Skin epidermis (tissue), 12 donors: ENCODE data around the gene RANBP1.
A peak's percentile ranks its signal among the peaks of the same experiment; 100 is the strongest.

Source experiments
- H3K27ac ChIP-seq, 21 experiments: fragments of 200-600 bp; sonication (generic) in 11 of 21; one replicate each; pipeline ENCODE4 v1.5.0; 2020; ENCODE audit warnings: mild to moderate bottlenecking in 3 of 21, inconsistent platforms in 2 of 21, moderate library complexity in 2 of 21
- H3K4me3 ChIP-seq, 7 experiments: fragments of 200-600 bp; sonication (generic) in 2 of 7; one replicate each; pipeline ENCODE4 v1.5.0; 2020; ENCODE audit warnings: inconsistent platforms in 2 of 7, mild to moderate bottlenecking in 2 of 7, moderate library complexity in 1 of 7

The RANBP1 gene

DNA sequence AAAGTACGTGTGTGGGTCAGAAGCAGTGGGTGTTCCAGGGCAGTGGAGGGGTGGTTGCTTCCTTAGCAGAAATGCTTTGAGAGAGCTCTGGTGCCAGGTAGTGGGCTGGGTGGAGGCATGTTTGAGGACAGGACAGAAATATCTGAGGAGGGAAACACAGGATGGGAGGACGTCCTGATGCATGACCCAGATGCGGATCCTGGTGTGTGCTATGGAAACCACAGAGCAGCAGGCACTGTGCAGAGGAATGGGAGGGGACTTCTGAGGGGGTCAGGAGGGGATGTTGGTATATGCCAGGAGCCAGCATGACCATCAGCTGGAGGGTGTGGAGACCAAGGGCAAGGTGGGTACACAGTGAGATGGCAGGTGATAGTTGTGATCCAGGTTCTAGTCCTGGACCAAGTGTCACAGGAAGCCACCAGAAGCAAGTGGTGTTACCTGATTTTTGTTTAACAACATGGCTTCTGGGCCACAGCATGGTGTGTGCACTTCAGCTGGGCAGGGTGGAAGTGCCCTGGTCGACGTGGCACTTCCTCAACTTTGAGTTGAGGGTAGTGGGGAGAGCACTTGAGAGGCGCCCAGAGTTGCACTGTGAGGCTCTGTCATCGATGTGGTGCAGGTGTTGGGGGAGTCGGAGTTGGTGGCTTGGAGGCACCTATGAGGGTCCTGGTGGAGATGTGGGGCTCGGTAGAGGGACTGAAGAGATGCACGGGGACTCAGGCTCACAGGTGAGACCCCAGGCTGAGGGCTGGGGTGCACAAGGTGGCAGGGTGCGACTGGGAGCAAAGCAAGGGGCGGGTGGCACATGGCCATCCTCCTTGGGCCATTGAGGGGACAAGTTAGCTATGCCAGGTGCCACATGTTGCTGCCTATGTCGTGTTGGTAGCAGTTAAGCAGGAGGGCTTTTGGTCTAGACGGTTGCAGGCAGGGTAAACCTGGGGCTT, 28.3 kb upstream of the RANBP1 start:
- Histone ChIP-seq H3K27ac (peak overlapping the region in 1 of 21 experiments; percentile 40), H3K4me3 (no peak overlapping the region)

DNA sequence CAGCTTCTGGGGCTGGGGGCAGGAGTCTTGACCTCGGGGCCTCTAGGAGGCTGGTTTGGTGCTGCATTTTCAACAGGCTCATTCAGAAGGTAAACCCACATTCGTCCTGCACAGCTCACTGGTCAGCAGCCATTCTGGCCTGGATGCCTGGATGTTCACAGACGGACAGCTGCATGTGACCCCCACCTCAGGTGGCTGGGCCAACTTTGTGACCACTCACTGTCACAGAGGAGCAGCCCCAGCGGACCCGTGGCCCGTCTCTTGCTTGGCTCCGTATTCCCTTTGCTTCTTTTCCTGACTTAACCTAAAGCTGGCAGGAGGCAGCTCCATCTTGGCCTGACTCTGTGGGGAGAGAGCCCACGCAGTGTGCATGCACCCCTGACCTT, 27.6 kb upstream of the RANBP1 start:
- H3K27ac ChIP-seq, result peak overlapping the region in 1 of 21 experiments; percentile 40

GRCh38 chr22:20089226-20089976, 26.5 kb upstream of the RANBP1 start:
- Histone ChIP-seq H3K27ac (peak overlapping the region in 2 of 21 experiments; percentile 60 to 83), H3K4me3 (no peak overlapping the region)

More for the DNA sequence above, 27.6 kb upstream of the RANBP1 start:
- no peak overlapping the region for H3K4me3 ChIP-seq

DNA sequence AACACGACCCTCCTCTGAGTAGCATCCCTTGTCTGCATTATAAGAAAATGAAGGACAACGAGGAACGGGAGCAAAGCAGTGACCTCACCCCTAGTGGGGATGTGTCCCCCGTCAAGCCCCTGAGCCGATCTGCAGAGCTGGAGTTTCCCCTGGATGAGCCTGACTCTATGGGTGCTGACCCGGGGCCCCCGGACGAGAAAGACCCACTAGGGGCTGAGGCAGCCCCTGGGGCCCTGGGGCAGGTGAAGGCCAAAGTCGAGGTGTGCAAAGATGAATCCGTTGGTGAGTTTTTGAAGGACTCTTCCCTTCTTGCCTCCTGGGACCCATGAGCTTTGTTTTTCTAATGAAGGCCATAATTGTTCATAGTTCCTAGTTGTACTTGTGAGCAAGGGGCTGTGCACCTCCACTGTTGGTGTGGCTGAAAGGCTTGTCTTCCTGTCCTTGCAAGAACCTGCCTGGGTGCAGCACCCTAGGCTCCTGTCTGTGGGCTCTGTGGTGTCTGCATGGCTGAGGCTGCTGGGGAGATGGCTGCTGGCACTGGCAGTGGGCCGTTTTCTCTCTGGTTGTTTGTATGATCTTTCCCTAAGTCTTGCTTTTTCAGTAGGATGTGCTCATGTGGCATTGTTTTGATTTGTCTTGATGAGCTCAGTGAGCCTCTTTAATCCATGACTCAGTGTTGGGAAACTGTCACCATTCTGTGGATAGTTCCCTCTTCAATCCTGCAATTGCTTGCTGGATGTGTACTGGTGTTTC, 25.8 kb upstream of the RANBP1 start:
- no peak overlapping the region for H3K4me3 ChIP-seq
- peak overlapping the region in 5 of 21 experiments; percentile 57 to 83 (median 62) for H3K27ac ChIP-seq

DNA sequence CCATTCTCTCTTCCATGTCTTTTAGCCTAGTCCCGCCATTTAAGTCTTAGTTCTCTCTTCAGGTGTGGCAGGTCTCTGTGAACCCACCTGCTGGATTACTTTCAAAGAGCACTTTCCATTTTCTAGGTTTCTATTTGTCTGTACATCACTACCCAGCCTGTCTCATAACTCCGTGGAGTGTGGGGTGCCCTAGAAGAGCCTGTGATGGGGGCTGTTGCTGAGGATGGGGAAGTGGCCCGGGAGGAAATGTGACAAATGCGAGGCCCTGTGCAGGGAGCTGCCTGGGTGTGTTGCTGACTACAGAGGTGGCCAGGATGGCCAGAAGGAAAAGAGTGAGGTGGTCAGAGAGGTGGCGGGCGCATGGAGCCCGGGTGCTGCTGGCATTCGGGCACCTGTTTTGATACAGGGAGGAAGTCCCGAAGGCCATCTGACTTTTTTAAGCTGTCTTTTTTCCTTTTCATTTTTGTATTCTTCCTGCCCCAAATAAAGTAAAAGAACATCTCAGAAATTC, 25.1 kb upstream of the RANBP1 start:
- H3K27ac ChIP-seq, result peak overlapping the region in 7 of 21 experiments; percentile 21 to 83 (median 60)

GRCh38 chr22:20091690-20092476, 24.0 kb upstream of the RANBP1 start:
- Histone ChIP-seq H3K4me3 (no peak overlapping the region), H3K27ac (peak overlapping the region in 8 of 21 experiments; percentile 11 to 83 (median 62))

More for the DNA sequence above, 25.1 kb upstream of the RANBP1 start:
- no peak overlapping the region for H3K4me3 ChIP-seq

DNA sequence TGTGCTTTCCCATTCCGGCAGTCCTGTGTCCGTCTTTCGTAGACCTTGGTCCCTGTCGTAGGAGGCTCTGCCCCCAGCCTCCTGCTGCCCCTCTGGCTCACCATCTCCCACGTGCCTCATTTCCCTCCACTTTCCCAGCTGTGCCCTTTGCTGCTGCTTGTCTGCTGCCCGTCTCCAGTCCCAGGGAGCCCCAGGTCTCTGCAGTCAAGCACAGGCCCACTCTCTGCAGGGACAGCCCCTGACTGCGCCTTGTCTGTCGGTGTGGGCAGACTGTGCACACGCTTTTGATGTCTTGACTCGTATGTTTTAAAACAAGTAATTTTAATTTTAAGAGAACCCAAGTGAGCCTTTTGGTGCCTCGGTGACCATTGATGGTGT, 23.4 kb upstream of the RANBP1 start:
- H3K4me3 ChIP-seq, result no peak overlapping the region
- H3K27ac ChIP-seq, result peak overlapping the region in 7 of 21 experiments; percentile 11 to 83 (median 64)

DNA sequence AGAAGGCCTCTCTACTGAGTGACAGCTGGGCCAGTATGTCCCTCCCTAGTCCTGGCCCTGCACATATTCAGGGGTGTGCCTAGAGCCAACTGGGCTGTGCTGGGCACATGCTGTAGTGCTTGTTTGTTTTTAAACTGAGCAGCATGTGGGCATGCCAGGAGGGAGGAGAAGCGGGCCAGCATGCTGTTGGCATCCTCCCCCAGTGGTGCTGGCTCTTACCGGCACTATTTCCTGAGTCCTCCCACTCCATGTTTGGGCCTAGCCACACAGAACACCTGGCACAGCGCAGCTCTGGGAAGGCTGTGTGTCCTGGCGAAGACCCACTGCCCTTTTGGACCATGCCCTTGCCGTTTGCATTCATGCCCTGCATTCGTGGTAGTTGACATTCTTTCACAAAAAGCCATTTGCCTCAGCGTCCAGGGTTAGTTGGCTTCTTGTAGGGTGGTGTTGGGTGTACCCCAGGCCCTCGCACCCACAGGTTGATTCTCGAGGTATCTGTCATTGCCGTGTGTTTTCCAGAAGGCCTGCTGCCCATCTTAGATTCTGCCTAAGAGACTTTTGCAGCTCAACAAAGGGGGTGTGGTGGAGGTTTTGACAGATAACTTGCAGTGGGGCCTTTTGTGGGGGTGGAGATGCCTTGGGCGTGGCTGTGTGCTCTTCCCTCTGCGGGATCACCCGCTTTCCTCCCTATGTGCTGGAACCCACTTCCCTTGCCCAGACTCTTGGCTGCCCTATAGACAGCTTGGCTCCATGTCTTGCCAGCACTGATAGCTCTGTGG, 22.3 kb upstream of the RANBP1 start:
- H3K4me3 ChIP-seq, result no peak overlapping the region
- peak overlapping the region in 1 of 21 experiments; percentile 83 for H3K27ac ChIP-seq

GRCh38 chr22:20094197-20094807, 21.6 kb upstream of the RANBP1 start:
- Histone ChIP-seq H3K4me3 (no peak overlapping the region), H3K27ac (peak overlapping the region in 1 of 21 experiments; percentile 19)

DNA sequence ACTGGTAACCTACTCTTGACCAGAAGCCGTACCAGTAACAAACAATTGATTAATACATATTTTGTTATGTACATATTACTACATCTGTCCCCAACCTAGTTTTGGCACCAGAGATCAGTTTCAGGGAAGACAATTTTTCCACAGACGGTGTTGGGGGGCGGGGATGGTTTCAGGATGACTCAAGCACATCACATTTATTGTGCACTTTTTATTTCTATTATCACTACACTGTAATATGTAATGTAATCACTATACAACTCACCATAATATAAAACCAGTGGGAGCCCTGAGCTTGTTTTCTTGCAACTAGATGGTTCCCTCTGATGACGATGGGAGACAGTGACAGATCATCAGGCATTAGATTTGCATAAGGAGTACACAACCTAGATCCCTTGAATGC, 20.4 kb upstream of the RANBP1 start:
- H3K27ac ChIP-seq, result no peak overlapping the region
- H3K4me3 ChIP-seq, result no peak overlapping the region

DNA sequence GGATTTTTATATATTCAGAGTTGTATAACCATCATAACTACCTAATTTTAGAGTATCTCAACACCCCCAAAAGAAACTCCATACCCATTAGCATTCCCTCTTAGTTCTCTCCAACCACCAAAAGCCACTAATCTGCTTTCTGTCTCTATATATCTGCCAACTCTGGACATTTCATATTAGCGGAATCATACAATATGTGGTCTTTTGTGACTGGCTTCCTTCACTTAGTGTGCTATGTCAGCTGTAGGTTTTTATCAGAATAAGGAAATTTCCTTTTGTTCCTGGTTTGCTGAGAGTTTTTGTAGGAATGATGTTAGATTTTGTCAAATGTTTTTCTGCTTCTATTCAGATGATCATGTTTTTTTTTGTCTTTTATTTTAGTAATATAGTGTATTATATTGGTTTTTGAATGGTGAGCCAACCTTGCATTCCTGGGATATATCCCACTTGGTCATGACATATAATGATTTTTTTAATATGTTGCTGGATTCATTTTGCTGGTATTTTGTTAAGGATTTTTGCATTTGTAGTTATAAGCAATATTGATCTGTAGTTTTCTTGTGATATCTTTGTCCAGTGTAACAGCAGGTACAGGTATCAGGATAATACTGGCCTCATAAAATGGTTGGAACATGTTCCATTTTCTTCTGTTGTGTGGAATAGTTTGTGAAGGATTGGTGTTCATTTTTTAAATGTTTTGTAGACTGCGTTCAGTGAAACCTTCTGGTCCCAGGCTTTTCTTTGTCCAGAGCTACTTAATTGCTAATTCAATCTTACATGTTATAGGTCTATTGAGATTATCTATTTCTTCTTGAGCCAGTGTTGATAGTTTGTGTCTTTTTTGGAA, 19.1 kb upstream of the RANBP1 start:
- Histone ChIP-seq H3K4me3 (no peak overlapping the region), H3K27ac (no peak overlapping the region)

- Histone ChIP-seq H3K4me3 (no peak overlapping the region), H3K27ac (peak overlapping the region in 7 of 21 experiments; percentile 16 to 66 (median 49))
Observed at GRCh38 chr22:20099099-20099711, 16.7 kb upstream of the RANBP1 start.

DNA sequence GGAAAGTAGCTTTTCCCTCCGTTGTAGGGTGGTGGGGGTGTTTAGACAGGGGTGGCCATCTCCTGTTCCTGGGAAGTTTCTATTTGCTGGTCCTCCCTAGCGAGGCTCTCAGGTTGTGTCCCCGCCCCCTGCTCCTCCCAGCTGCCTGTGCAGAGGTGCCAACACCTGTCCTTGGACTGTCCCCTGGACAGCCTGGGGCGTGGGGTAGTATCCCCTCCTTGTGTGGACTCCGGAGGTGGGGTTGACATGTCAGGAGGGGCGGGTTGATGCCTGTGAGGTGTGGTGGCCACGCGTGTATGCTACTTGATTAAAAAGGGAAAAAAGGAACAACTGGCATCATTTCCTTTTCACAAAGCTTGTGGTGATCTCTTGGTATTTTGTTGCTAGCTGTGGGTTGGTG, 14.3 kb upstream of the RANBP1 start:
- Histone ChIP-seq H3K4me3 (no peak overlapping the region), H3K27ac (no peak overlapping the region)

DNA sequence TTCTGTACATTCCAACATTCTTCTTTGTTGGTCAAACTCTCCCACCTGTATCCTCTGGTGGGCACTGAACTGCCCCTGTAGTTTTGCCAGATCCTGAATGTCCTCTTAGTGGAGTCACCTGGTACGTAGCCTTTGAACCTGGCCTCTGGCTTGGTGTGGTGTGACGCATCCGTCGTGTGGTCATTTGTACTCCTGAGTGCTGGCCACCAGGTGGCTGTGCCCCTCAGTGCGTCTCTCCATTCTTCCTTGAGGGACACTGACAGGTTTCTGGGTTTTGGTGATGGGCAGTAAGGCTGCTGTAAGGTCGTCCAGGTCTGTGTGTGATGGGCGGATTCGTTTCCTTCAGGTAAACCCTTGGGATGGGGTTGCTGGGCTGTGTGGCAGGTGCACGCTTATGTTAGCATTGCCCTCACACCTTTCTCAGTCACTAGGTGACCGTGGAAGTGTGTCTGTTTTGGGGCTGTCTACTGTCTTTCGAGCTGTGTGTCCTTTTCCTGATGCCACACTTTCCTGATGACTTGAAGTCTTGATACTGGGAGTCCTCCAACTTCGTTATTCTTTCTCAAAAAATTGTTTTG, 13.6 kb upstream of the RANBP1 start:
- Histone ChIP-seq H3K4me3 (no peak overlapping the region), H3K27ac (no peak overlapping the region)

DNA sequence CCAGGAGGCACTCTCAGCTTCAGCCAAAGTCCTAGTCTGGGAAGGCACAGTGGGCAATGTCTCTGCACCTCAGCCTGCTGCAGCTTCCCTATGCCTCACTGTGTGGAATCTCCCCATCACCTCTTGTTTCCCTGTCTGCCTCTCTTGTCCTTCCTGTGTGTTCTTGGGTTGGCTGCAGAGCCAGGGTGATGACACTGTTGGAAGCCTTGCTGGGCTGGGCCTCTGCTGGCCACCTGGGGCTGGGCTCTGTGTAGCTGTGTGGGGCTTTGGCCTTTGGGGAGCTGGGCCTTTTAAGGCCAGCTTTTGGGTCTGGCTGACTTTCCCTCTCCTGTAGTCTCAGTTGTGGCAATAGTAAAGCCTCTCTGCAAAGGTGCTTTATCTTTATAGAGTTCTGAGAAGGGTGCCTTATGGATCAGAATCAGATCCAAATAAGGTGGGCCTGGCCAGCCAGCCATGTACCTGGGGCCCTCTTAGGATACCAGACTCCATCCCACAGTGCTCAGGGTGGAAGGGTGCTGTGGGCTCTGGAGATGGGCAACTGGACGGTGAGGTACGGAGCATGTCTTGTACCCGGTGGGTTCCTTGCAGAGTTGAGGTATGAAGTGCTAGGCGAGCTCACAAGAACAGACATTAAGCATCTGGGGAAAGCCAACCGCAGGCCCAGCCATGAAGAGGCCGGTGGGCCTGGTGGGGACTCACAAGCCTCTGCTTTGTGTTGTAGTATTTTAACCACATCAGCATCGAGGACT, 10.3 kb upstream of the RANBP1 start:
- Histone ChIP-seq H3K4me3 (no peak overlapping the region), H3K27ac (no peak overlapping the region)
